GM18508 (cell line): Measurements from ENCODE around the gene MPIG6B.
A peak's percentile ranks its signal among the peaks of the same experiment; 100 is the strongest.

Experiments used
- ATAC-seq: cut with Tn5 transposase; IDR thresholded peaks from one replicate; pipeline ENCODE4 v1.9.1; 2021; ENCODE audit warnings: moderate number of reproducible peaks; ENCODE audit not compliant: insufficient read depth, unreplicated experiment

MPIG6B gene

DNA sequence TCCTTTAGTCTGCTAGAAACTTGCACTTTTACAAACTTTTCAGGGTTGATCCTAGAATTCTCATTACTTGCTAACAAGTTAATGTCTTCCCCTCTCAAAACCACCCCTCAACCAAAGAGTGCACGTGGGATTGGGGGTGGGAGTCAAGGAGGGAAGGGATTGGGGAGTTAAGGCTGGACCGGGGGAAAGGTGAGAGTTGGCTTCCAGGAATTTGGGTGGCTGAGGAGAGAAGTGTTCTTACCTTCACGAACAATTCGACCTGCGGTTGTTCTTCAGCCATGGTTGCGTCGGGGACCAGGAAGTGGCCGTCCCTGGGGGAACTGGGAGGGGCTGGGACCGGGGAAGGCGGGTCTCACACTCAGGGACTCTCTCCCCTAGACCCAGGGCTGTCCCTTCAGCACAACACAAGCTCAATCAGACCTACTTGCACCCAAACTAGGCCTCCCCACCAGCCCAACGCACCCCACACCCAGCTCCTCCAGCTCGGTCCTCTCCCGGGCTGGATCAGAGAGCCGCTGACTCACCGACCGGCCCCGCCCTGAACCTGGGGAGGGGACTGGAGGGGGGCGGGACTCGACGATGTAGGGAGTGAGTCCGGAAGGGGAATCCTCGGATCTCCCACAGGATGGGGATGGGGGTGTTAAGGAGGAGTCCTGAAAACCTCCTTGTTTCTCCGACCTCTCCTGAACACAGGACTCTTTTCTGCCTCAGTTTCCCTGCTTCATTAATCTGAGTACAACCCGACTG is 13.0 kb downstream of the MPIG6B start, which contains the start of gene CLIC1:
Gene CLIC1 (minus strand): TSS at position 510 of the 747 bp plus-strand sequence. CDS start 230 bp downstream, at position 280.
- ATAC-seq: no peak

DNA sequence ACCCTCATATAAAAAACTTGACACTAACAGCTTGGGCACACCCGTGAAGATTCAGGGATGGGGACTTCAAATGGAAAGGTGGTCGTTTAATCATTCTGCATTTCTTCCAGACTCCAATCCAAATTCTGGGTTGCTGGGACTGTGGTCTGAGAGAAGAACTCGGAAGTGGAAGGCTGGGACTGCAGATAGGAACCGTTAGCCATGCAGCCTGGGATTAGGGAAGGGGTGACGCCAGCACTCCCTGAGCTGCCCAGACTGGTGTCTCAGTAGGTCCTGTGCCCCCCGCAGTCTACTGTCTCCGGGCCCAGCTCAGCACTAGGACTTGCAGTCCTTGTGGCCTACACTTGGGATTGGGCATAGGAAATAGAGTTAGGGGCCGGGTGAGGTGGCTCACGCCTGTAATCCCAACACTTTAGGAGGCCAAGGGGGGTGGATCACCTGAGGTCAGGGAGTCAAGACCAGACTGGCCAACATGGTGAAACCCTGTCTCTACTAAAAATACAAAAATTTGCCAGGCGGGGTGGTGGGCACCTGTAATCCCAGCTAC is 13.7 kb downstream of the MPIG6B start:
- ATAC-seq: no peak

DNA sequence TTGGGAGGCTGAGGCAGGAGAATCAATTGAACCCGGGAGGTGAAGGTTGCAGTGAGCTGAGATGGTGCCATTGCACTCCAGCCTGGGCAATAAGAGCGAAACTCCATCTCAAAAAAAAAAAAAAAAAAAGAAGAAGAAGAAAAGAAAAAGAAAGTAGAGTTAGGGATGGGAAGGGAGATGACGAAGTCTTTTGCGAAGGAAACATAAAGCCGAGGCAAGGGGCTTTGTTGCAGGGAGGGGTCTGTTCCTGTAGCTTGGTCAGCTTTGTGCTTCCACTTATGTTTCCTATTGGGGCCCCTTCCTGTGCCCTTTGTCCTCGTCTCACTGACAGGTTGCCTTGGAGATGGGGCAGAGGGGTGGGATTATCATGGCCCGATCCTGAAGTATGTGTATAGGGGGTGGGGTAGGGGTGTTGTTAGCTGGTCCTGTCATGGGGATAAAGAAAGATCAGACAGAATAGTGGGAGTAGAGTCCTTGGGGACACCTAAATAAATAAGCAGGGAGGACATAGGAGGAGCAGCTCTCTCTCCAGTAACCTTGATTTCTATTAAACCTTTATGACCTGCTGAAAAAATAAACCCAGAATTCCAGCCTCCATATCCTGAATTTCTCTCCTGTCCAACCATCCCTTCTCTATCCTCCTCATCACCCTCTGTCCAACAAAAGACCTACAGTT is 14.3 kb downstream of the MPIG6B start:
- no peak for ATAC-seq

DNA sequence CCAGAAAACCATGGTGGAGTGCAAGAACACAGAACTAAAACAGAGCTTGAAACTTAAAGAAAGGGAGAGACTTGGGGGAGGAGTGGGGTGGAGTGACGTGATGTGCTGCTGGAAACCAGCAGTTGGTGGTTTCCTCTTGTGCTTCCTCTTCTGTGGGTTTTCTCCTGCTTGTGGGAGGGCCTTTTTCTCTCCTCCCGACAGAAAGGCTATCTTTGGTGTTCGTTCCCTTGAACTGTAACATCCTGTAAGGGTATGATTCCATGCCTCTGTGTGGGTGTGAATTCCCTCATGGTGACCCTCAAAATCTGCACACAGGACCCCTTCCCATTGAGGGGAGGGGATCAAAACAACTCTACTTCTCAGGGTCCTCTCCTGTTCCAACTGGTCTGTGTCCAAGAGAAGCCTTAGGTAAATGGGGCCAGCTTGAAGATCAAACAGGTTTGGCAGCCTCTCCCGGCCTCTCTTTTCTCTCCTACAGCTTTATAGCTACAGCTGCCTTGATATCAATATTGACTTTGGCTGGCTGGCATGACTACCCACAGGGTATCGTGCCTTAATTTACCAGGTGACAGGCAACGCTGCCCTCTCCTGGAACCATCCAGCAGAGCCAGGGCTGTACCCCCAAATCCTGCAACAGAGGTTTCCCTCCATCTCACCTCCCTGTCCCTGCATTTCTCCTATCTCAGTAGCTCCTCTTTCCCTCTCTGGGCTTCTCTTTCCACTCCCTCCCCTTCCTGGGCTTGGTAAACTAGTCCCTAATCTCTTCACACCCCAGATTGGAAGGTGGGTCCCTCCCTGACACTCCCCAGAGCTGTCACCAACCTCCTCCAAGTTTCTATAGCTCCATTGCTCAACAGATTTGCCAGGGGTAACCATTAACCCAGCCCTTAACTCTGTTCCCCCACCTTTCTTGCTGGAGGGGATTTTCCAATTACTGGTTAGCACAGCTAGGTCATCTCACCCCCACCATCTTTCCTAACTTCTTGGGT is 15.1 kb downstream of the MPIG6B start:
- ATAC-seq: no peak

DNA sequence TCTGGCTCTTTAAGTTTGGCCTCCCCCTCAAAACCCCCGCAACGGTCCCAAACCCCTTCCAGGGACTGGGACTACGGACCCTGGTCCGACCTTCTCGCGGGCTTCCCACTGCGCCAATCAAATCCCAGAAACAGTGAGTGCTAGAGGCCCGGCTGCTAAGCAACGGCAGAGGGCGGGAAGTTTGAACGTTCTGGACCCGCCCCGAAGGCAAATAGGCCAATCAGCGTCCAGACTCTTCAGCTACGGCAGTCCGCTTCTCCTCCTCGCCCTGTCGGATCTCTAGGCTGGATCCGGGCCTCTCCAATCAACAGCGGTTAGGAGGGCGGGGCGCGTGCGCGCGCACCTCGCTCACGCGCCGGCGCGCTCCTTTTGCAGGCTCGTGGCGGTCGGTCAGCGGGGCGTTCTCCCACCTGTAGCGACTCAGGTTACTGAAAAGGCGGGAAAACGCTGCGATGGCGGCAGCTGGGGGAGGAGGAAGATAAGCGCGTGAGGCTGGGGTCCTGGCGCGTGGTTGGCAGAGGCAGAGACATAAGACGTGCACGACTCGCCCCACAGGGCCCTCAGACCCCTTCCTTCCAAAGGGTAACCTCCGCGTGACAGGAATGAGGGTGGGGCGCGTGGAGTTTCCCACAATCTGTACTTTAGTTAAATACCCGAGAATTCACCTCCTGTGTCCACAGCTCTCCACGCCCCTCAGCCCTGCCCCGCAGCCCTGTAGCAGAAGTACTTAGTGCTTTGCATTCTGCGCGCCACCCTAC is 16.6 kb downstream of the MPIG6B start, which contains the start of gene MSH5:
Gene MSH5 (plus strand): TSS at position 367 of the 758 bp plus-strand sequence. CDS start 462 bp downstream, outside the sequence.
- ATAC-seq: peak; percentile 46

DNA sequence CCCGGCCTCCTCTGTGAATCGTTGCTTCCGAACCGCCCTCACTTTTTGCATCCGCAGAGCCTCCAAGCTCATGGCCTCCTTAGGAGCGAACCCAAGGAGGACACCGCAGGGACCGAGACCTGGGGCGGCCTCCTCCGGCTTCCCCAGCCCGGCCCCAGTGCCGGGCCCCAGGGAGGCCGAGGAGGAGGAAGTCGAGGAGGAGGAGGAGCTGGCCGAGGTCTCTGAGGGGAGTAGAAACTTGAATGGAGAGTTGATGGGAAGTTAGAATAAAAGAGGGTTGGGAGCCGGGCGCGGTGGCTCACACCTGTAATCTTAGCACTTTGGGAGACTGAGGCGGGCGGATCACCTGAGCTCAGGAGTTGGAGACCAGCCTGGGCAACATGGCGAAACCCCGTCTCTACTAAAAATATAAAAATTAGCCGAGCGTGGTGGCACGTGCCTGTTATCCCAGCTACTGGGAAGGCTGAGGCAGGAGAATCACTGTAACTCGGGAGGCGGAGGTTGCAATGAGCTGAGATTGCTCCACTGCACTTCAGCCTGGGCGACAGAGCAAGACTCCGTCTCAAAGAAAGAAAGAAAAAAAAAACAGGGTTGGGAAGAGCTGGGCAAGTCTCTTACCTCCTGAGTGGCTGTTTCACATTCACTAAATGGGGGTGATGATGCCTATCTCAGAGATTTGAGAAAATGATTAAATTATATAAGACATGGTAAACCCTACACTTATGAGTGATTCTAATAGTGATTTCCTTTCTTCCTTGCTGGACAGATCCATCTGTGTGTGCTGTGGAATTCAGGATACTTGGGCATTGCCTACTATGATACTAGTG is 17.4 kb downstream of the MPIG6B start:
- no peak for ATAC-seq

DNA sequence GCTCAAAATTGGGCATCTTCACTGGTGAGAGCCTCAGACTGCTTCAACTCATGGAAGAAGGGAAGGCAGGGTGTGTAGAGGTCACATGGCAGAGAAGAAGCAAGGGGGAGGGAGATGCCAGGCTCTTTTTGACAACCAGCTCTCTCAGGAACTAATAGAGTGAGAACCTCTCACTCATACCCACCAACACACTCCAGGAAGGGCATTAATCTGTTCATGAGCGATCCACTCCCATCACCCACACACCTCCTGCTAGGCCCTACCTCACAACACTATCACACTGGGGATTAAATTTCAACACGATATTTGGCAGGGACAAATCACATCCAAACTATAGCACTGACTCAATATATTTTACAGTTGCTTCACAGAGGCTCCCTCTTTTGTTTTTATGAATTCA is 18.6 kb downstream of the MPIG6B start:
- no peak for ATAC-seq

DNA sequence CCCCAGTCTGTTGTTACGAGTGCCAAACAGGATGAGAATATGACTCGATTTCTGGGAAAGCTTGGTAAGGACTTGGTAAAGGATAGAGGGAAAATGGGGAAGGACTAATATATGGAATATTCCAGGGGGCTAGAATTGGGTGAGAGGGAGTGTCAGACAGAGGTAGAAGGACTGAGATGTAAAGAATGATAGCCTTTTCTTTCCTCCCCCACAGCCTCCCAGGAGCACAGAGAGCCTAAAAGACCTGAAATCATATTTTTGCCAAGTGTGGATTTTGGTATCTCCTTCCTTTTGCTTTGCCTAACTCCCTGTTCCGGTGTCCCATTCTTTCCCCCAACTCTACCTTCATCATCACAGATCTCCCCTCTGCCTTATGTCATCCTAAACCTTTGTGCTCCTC is 19.7 kb downstream of the MPIG6B start:
- ATAC-seq: no peak

DNA sequence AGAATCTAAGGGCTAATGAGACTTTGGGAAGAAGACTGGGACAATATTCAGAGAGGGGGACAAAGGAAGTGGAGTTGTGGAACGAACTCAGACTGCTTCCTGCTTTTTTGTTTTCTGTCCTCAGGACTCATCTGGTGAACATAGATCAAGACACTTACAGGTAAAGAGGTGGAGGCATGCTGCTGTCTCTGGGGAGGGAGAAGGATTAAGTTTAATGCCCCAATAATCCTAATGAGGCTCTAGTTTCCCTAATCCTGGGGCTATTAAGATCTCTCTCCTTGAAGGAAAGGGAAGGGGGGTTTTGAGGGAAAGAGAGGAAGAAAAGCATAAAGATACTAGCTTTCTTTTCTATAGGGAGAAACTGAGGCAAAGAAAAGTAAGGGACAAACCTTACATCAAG is 21.2 kb downstream of the MPIG6B start:
- no peak for ATAC-seq

DNA sequence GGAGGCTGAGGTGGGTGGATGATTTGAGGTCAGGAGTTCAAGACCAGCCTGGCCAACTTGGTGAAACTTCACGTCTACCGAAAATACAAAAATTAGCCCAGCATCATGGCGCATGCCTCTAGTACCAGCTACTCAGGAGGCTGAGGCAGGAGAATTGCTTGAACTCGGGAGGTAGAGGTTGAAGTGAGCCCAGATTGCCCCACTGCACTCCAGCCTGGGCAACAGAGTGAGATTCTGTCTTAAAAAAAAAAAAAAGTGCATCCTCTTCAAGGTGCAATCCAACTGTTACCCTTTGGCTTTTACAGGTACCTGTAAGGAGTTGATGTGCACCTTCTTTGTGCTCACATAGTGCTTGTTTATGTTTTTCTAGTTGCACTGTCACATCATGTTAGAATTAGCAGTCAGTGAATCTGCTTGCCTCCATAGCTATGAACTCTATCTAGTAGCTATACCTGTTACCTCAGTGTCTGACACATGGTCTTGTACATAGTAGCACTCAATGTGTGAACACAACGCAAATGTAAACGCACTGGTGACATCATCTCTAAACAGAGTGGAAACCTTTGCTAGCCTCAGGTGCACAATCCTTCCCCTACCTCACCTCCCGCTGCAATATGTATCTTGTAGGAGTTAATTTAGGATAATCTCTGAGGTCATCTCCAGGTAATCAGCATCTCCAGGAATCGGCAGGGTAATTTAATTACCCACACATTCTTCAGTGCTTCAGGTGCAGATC is 26.3 kb downstream of the MPIG6B start:
- no peak for ATAC-seq

DNA sequence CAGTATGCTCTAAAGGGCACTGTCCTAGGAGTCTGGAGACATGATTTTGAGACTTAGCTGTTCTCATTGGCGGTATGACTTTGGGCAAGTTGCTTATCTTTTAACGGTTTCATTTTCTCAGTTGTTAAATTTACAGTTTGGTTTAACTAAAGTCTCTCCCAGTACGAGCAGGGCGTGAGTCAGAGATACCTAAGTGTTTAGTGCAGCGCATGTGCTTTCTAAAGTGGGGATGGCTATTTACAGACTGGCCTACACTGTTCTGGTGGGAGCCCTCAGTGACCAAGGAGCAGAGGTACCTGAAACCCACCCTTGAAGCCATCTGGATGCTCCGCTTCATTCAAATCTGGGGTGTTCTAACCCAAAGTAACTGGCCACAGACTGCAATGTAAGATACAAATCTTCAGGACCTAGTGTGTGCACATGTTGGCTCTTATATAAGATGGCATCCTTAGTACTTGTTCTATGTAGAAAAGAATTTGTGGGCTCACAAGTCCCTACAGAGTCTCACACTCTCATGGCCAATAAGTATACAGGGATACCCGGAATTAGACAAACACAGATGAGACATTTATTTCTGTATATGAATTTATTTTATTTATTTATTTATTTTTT is 27.3 kb downstream of the MPIG6B start:
- no peak for ATAC-seq

DNA sequence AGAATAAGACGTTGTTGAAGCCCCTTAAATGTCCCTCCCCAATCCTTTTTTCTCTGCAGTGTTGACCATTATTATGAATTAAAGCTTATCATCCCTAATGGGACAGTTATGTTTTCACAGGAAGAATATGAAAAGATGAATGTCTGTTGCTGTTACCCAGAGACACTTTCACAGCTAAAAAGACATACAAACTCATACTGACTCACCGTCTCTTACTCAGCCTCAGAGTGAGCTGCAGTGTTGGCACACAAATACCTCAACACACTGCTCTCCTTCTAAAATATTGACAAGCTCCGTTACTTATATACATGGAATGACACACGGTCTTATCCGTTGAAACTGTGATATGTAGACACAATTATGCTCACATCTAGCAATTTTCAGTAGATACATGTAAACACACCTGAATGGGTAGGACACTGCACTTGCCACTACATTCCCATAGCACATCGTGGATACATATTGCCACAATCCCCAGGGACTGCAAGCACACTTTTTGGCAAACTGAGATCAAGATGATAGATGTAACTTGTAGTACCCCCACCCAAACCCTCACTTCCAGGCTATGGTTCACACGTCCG is 29.7 kb downstream of the MPIG6B start:
- ATAC-seq: no peak

DNA sequence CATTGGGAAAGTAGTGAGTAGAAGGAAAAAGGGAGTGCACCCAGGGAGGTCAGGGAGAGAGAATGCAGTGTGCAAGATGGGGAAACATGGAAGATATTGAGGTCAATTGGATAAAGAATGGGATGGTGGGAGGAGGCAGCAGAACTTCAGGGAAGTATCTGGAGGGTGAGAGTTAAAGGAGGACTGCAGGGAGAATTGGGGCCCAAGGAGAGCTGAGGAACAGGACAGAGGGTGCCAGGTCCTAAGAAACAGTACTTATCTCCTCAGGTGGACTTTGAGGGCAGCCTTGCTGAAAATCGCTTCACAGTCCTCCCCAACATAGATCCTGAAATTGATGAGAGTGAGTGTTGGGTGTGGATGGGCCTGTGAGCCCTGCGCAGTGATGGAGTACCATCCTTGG is 35.1 kb downstream of the MPIG6B start:
- no peak for ATAC-seq

DNA sequence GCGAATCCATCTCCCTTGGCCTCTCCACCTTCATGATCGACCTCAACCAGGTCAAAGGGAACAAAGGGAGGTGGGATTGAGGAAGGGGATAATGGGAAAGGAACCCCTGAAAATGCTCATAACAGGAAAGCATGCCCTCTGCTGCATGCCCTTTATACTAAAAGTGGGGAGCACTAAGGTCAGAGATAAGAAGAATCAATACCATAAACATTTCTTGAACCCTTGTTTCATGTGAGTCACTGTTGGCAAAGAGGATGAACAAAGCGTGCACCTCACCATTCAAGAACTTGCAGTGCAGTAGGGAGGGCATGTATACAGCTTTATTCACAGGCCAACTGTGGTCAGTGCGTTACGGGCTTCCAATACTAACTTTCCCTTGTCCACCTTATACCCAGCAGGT is 37.6 kb downstream of the MPIG6B start:
- ATAC-seq: no peak

DNA sequence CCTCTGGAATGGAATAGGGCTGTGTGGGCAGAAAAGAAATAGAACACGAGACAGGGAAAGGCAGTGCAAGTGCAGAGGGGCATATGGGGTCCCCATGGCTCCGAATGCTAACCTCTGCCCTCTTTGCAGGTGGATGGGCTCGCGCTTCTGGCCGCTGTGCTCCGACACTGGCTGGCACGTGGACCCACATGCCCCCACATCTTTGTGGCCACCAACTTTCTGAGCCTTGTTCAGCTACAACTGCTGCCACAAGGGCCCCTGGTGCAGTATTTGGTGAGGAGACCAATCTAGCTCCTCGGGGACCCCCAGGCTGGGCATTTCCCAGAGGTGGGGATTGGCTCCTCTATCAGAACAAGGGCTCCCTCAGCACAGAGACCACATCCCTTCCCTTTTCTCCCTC is 38.2 kb downstream of the MPIG6B start:
- ATAC-seq: no peak

DNA sequence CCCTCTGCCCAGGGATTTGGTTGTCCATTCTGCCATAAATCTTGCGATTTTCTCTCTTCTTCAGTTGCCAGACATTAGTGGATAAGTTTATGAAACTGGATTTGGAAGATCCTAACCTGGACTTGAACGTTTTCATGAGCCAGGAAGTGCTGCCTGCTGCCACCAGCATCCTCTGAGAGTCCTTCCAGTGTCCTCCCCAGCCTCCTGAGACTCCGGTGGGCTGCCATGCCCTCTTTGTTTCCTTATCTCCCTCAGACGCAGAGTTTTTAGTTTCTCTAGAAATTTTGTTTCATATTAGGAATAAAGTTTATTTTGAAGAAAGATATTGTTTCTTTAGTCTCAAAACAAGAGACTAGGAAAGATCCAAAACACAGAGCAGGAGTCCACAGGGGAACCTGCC is 39.2 kb downstream of the MPIG6B start, which contains the start of gene SAPCD1:
Gene SAPCD1 (plus strand): TSS at position 301 of the 400 bp plus-strand sequence. CDS start 399 bp downstream, outside the sequence.
- ATAC-seq: no peak
